Keratinocyte (primary cell): ENCODE measurements around the gene CLPX. TPM values are rescaled to one million over a fixed set of nuclear protein-coding genes. Genes with fewer than 3 reads are reported as not detected.

Source experiments
- DNase-seq: peaks from one replicate; pipeline ENCODE4 v3.0.0-alpha.2; 2011; ENCODE audit warnings: low read depth, missing footprints, low spot score
- FAIRE-seq: peaks from 2 replicates; lab custom pipeline; 2011; peaks lifted over from hg19 to GRCh38; lab: Jason Lieb, UNC
- H2AFZ ChIP-seq: 2 replicates; pipeline ENCODE4 v1.6.0; 2012; ENCODE audit warnings: low read length, control low read depth, inconsistent platforms; ENCODE audit not compliant: control insufficient read depth
- H3K27ac ChIP-seq: 2 replicates; pipeline ENCODE4 v1.5.1; 2011; ENCODE audit warnings: low read length; ENCODE audit not compliant: control insufficient read depth, insufficient read depth
- H3K27me3 ChIP-seq: 3 replicates; pipeline ENCODE4 v1.6.0; 2011; ENCODE audit warnings: low read length; ENCODE audit not compliant: control insufficient read depth, insufficient read depth; ENCODE audit errors: extremely low read depth
- H3K36me3 ChIP-seq, 2 experiments: 2 replicates in 1 of 2; 3 replicates in 1 of 2; pipeline ENCODE4 v1.5.1; 2011; ENCODE audit warnings: low read length in 2 of 2, mild to moderate bottlenecking in 1 of 2; ENCODE audit not compliant: control insufficient read depth in 2 of 2, insufficient read depth in 2 of 2; ENCODE audit errors: extremely low read depth in 1 of 2
- H3K4me1 ChIP-seq: 3 replicates; pipeline ENCODE4 v1.5.1; 2011; ENCODE audit warnings: low read length; ENCODE audit not compliant: control insufficient read depth, insufficient read depth; ENCODE audit errors: extremely low read depth
- H3K4me2 ChIP-seq: 3 replicates; pipeline ENCODE4 v1.6.0; 2011; ENCODE audit warnings: low read depth, low read length; ENCODE audit not compliant: control insufficient read depth, insufficient read depth; ENCODE audit errors: extremely low read depth
- H3K4me3 ChIP-seq, 3 experiments: fragments of 200-600 bp in 1 of 3; sonication (generic) in 1 of 3; 2 replicates in 2 of 3; 3 replicates in 1 of 3; pipeline ENCODE4 v1.5.1; 2011 to 2016; ENCODE audit warnings: low read length in 3 of 3, mild to moderate bottlenecking in 3 of 3, control low read depth in 2 of 3, inconsistent platforms in 1 of 3, low read depth in 1 of 3, mixed read lengths in 1 of 3, mixed run types in 1 of 3, moderate library complexity in 1 of 3; ENCODE audit not compliant: control insufficient read depth in 2 of 3, insufficient read depth in 2 of 3; ENCODE audit errors: extremely low read depth in 1 of 3
- H3K79me2 ChIP-seq: 2 replicates; pipeline ENCODE4 v1.6.0; 2012; ENCODE audit warnings: low read length; ENCODE audit not compliant: control insufficient read depth, insufficient read depth
- H3K9ac ChIP-seq: 3 replicates; pipeline ENCODE4 v1.6.0; 2011; ENCODE audit warnings: low read length; ENCODE audit not compliant: control insufficient read depth, insufficient read depth; ENCODE audit errors: extremely low read depth
- H3K9me1 ChIP-seq: 3 replicates; pipeline ENCODE4 v1.6.0; 2011; ENCODE audit warnings: low read length; ENCODE audit not compliant: control insufficient read depth, insufficient read depth; ENCODE audit errors: extremely low read depth
- H3K9me3 ChIP-seq: 2 replicates; pipeline ENCODE4 v1.5.1; 2012; ENCODE audit warnings: low read depth, low read length; ENCODE audit not compliant: control insufficient read depth
- H4K20me1 ChIP-seq: 3 replicates; pipeline ENCODE4 v1.6.0; 2011; ENCODE audit warnings: low read length; ENCODE audit not compliant: control insufficient read depth, insufficient read depth; ENCODE audit errors: extremely low read depth
- EZH2 ChIP-seq: IDR thresholded peaks from one replicate; pipeline ENCODE4 v1.6.1; 2012; ENCODE audit warnings: inconsistent platforms, mild to moderate bottlenecking, low read length, moderate library complexity
- dilution Hi-C: fragments of 300-500 bp; cut with MboI; formaldehyde crosslinking; loops from one replicate; pipeline ENCODE4 v1.7.0; 2020; ENCODE audit warnings: low sequenced_read_pairs; ENCODE audit not compliant: extremely low pct_ligation_motif_present
- polyA plus RNA-seq, 5 experiments: library from polyadenylated mRNA; depleted of rRNA in 3 of 5; stranded (reverse) in 3 of 5; stranded (forward) in 1 of 5; unstranded in 1 of 5; fragments of >200 nt; gene quantifications; 1 replicate in 1 of 5; 2 replicates in 3 of 5; 3 replicates in 1 of 5; pipeline versions ENCODE4 v1.2.1 to v1.2.3, GENCODE V29; 2011 to 2012; ENCODE audit warnings: missing spikeins in 2 of 5, low read depth in 1 of 5, low replicate concordance in 1 of 5
- TF ChIP-seq, protein P1 (sequence below), 3 experiments: IDR thresholded peaks in 1 of 3; conservative IDR thresholded peaks in 1 of 3; optimal IDR thresholded peaks in 1 of 3; 2 replicates in 2 of 3; 3 replicates in 1 of 3; pipeline versions ENCODE3 to v1.5.1; 2011; ENCODE audit warnings: low read length in 3 of 3, mild to moderate bottlenecking in 3 of 3, moderate library complexity in 2 of 3, control low read depth in 1 of 3, inconsistent platforms in 1 of 3; ENCODE audit not compliant: insufficient read depth in 2 of 3; ENCODE audit errors: extremely low read depth in 1 of 3

CLPX gene
- polyA plus RNA-seq, 1 donor (not counting 4 experiments of a cell fraction or from before 2014, with no cell fraction given), result 51.5 TPM

DNA sequence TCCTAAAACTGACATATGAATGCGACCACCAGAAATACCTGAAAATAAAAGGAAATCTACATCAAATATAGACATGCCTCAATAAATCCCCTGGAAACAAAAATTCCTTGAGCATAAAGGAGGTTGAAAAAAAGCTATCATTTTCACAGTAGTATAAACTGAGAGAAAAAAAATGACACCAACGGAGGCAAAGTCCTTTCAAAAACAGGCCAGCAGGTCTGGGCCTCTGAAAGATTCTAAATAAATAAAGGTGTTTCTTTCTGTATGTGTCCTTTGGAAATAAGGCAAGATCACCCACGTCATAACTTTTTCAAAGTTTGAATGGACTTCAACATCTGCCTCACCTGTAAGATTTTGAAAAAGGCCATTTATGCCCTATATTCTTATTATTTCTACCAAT lies 5.0 kb downstream of the CLPX start:
- Histone ChIP-seq H3K9me1 (peaks cover 2% of the 10 kb centered on the region), H3K4me1 (peaks cover 25% of the 10 kb centered on the region), H3K27me3 (no peaks in the 10 kb centered on the region), H4K20me1 (no peaks in the 10 kb centered on the region), H3K79me2 (peaks cover 68% of the 10 kb centered on the region), H2AFZ (no peak overlapping the region), H3K27ac (no peak overlapping the region), H3K4me2 (no peak overlapping the region), H3K9ac (no peak overlapping the region), H3K9me3 (no peaks in the 10 kb centered on the region), H3K36me3 (peaks cover 4 to 16% of the 10 kb centered on the region in 2 experiments), H3K4me3 (no peak overlapping the region)
- dilution Hi-C loops, result no loop called here
- TF ChIP-seq, protein P1, sequence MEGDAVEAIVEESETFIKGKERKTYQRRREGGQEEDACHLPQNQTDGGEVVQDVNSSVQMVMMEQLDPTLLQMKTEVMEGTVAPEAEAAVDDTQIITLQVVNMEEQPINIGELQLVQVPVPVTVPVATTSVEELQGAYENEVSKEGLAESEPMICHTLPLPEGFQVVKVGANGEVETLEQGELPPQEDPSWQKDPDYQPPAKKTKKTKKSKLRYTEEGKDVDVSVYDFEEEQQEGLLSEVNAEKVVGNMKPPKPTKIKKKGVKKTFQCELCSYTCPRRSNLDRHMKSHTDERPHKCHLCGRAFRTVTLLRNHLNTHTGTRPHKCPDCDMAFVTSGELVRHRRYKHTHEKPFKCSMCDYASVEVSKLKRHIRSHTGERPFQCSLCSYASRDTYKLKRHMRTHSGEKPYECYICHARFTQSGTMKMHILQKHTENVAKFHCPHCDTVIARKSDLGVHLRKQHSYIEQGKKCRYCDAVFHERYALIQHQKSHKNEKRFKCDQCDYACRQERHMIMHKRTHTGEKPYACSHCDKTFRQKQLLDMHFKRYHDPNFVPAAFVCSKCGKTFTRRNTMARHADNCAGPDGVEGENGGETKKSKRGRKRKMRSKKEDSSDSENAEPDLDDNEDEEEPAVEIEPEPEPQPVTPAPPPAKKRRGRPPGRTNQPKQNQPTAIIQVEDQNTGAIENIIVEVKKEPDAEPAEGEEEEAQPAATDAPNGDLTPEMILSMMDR (optimal IDR thresholded peaks at IDR 0.05 in 1 of 3, IDR thresholded peaks at IDR 0.05 in 1 of 3, conservative IDR thresholded peaks at IDR 0.05 in 1 of 3; ENCODE audit: extremely low read depth in 1 of 3, insufficient read depth in 2 of 3, low read length in 3 of 3), result no peak
- TF ChIP-seq EZH2, result no peak
- FAIRE-seq, result no peak
- no peak for DNase-seq

DNA sequence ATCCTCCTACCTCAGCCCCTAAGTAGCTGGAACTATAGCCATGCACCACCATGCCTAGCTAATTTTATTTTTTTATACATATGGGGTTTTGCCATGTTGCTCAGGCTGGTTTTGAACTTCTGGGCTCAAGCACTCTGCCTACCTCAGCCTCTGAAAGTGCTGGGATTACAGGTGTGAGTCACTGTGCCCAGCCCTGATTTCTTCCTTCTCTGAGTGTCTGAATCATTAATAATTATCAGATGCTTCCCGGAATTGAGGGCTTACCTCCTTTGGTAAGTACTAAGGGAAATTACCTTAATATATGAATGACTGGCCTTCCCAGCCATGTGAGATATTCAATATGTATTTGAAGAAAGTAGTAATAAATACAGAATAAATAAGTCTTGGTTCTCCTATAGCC lies 7.2 kb downstream of the CLPX start:
- no peaks in the 10 kb centered on the region for H4K20me1 ChIP-seq
- TF ChIP-seq EZH2, result no peak
- TF ChIP-seq, protein P1 (optimal IDR thresholded peaks at IDR 0.05 in 1 of 3, IDR thresholded peaks at IDR 0.05 in 1 of 3, conservative IDR thresholded peaks at IDR 0.05 in 1 of 3; ENCODE audit: extremely low read depth in 1 of 3, insufficient read depth in 2 of 3, low read length in 3 of 3), result no peak
- H3K79me2 ChIP-seq, result peaks cover 48% of the 10 kb centered on the region
- DNase-seq (peak; percentile 45), FAIRE-seq (peak; percentile 85)
- peak overlapping the region; percentile 75 for H3K27ac ChIP-seq
- no peak overlapping the region for H2AFZ ChIP-seq
- no peak overlapping the region for H3K4me2 ChIP-seq
- peaks cover 25% of the 10 kb centered on the region for H3K4me1 ChIP-seq
- no peak overlapping the region for H3K9ac ChIP-seq
- dilution Hi-C loops, result no loop called here
- H3K36me3 ChIP-seq, result peaks cover 4 to 16% of the 10 kb centered on the region in 2 experiments
- H3K27me3 ChIP-seq, result no peaks in the 10 kb centered on the region
- peaks cover 2% of the 10 kb centered on the region for H3K9me1 ChIP-seq
- no peaks in the 10 kb centered on the region for H3K9me3 ChIP-seq
- no peak overlapping the region for H3K4me3 ChIP-seq
